Activated naive CD8-positive, alpha-beta T cell treated with anti-CD3 and anti-CD28 coated beads, Interleukin-2, amount 10 ng/mL, durations not matched to agents 7 days and 5 days (primary cell): ENCODE results near the gene NKTR. TPM values are rescaled to one million over a fixed set of nuclear protein-coding genes. Genes with fewer than 3 reads are reported as not detected.

Experiments used
- ATAC-seq: fragments of 150-1000 bp; cut with Tn5 transposase; one replicate; pipeline ENCODE4 v1.10.0; 2021; ENCODE audit warnings: low read depth, moderate library complexity
- POLR2A ChIA-PET: fragments of 350-600 bp; sonication (Branson Sonifier 250); formaldehyde crosslinking; loops from one replicate; lab custom pipeline; 2021; ENCODE audit warnings: antibody characterized with exemption; lab: Charles Lee
- DNase-seq: peaks from one replicate; pipeline ENCODE4 v3.0.0; 2021
- H3K27ac Mint-ChIP-seq: one replicate; pipeline ENCODE4 v1.8.0; 2022; ENCODE audit warnings: mild to moderate bottlenecking, mixed read lengths
- H3K27me3 Mint-ChIP-seq: one replicate; pipeline ENCODE4 v1.8.0; 2022; ENCODE audit warnings: mild to moderate bottlenecking, moderate library complexity, mixed read lengths
- H3K36me3 Mint-ChIP-seq: one replicate; pipeline ENCODE4 v1.8.0; 2021; ENCODE audit warnings: mild to moderate bottlenecking, mixed read lengths
- H3K4me1 Mint-ChIP-seq: one replicate; pipeline ENCODE4 v1.8.0; 2021; ENCODE audit warnings: mixed read lengths
- H3K4me3 Mint-ChIP-seq: one replicate; pipeline ENCODE4 v1.8.0; 2022; ENCODE audit warnings: mild to moderate bottlenecking, moderate library complexity, mixed read lengths
- H3K9me3 Mint-ChIP-seq: one replicate; pipeline ENCODE4 v1.8.0; 2021; ENCODE audit warnings: mixed read lengths
- total RNA-seq, 2 experiments: library from RNA; stranded (reverse); gene quantifications; one replicate each; pipeline ENCODE4 v1.2.3, GENCODE V29; 2021

The NKTR gene
- total RNA-seq, 2 experiments from 2014 or later, result 150 to 152 TPM

GRCh38 chr3:42662813-42663535 lies 62.5 kb downstream of the NKTR start:
- no peaks in the 10 kb centered on the region for H3K36me3 Mint-ChIP-seq
- no peaks in the 10 kb centered on the region for H3K9me3 Mint-ChIP-seq
- no peak overlapping the region for H3K27ac Mint-ChIP-seq
- H3K27me3 Mint-ChIP-seq, result no peaks in the 10 kb centered on the region
- ATAC-seq (no peak), DNase-seq (no peak)
- POLR2A ChIA-PET, result interaction anchor here (1.3 kb wide), 1 partner anchor 63 kb away, joined by 3 read pairs; the partner anchor contains the start of gene NKTR
- H3K4me1 Mint-ChIP-seq, result no peaks in the 10 kb centered on the region
- no peak overlapping the region for H3K4me3 Mint-ChIP-seq

DNA sequence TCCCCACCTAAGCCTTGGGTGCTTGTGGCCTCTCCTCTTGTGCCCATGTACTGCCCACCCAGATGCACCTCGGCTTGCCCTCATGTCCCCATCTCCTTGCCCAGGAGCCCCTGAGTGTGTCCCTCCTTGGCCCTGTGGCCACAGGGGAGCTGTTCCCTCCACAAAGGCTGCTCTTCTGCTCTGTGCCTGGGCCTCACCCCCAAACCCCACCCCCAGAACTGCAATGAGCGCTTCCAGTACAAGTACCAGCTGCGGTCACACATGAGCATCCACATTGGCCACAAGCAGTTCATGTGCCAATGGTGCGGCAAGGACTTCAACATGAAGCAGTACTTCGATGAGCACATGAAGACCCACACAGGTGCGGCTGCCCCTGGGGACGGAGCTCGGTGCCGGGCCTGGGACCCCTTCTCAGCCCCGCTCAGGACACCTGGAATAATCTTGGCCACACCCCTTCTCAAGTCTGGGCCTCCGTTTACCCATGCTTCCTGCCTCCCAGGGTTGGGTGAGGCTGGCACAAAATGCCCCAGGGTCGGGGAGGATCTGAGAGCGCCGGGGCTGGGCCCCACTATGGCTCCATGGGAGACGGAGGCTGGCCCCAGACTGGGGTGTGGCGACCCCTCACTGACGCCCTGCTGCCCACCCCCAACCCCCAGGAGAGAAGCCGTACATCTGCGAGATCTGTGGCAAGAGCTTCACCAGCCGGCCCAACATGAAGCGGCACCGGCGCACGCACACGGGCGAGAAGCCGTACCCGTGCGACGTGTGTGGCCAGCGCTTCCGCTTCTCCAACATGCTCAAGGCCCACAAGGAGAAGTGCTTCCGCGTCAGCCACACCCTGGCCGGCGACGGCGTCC lies 63.3 kb downstream of the NKTR start:
- POLR2A ChIA-PET, result no interaction called here
- no peaks in the 10 kb centered on the region for H3K9me3 Mint-ChIP-seq
- no peak for DNase-seq
- no peaks in the 10 kb centered on the region for H3K36me3 Mint-ChIP-seq
- no peak for ATAC-seq
- no peak overlapping the region for H3K4me3 Mint-ChIP-seq
- H3K27me3 Mint-ChIP-seq, result no peaks in the 10 kb centered on the region
- no peaks in the 10 kb centered on the region for H3K4me1 Mint-ChIP-seq
- H3K27ac Mint-ChIP-seq, result no peak overlapping the region

DNA sequence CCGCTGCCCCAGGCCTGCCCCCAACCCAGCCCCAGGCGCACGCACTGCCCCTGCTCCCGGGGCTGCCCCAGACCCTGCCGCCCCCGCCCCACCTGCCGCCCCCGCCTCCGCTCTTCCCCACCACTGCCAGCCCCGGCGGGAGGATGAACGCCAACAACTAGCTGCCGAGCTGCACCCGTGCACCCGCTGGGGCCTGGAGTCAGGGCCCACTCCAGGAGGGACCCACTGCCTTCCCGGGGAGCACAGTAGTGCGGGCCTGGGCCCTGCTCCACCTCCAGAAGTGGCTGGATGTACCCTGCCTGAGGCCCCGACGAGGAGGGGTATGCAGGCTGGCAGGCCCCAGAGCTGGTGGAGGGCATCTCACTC lies 63.9 kb downstream of the NKTR start:
- peaks cover 1% of the 10 kb centered on the region for H3K9me3 Mint-ChIP-seq
- no peaks in the 10 kb centered on the region for H3K4me1 Mint-ChIP-seq

GRCh38 chr3:42665050-42665878 lies 64.8 kb downstream of the NKTR start:
- ATAC-seq, result no peak

More for the DNA sequence above, 63.9 kb downstream of the NKTR start:
- Mint-ChIP-seq H3K36me3 (no peaks in the 10 kb centered on the region), H3K4me3 (no peak overlapping the region), H3K27ac (no peak overlapping the region), H3K27me3 (no peaks in the 10 kb centered on the region)
- no peak for DNase-seq
- no peak for ATAC-seq
- POLR2A ChIA-PET, result no interaction called here

DNA sequence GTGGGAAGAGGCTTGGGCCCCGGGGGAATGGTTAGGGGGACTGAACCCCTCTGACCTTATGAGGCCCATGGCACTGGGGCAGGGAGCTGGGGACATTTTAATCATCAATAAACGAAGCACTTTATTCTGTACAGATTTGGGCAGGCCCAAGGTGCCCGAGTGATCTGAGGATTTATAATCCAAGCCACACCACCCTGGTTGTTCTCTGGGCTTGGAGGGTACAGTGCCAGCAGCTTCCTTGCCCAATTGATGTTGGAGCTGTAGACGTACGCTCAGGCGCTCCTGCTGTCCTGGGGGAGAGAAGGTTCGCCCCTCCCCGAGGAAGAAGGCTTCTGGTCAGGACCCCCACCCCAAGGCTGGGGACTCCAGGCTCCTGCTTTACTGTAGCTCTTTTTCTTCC lies 65.5 kb downstream of the NKTR start:
- POLR2A ChIA-PET, result no interaction called here
- Mint-ChIP-seq H3K27me3 (no peaks in the 10 kb centered on the region), H3K9me3 (peaks cover 1% of the 10 kb centered on the region), H3K36me3 (no peaks in the 10 kb centered on the region), H3K4me1 (no peaks in the 10 kb centered on the region), H3K4me3 (no peak overlapping the region), H3K27ac (no peak overlapping the region)
- ATAC-seq (no peak), DNase-seq (no peak)

More at GRCh38 chr3:42665050-42665878, 64.8 kb downstream of the NKTR start:
- no peaks in the 10 kb centered on the region for H3K36me3 Mint-ChIP-seq
- H3K4me3 Mint-ChIP-seq, result no peak overlapping the region
- H3K27ac Mint-ChIP-seq, result no peak overlapping the region
- POLR2A ChIA-PET, result no interaction called here
- DNase-seq, result no peak
- H3K27me3 Mint-ChIP-seq, result no peaks in the 10 kb centered on the region
- peaks cover 1% of the 10 kb centered on the region for H3K9me3 Mint-ChIP-seq
- H3K4me1 Mint-ChIP-seq, result no peaks in the 10 kb centered on the region

GRCh38 chr3:42666577-42666998 lies 66.1 kb downstream of the NKTR start:
- Mint-ChIP-seq H3K4me3 (no peak overlapping the region), H3K4me1 (no peaks in the 10 kb centered on the region), H3K27ac (no peak overlapping the region), H3K9me3 (peaks cover 1% of the 10 kb centered on the region), H3K36me3 (no peaks in the 10 kb centered on the region), H3K27me3 (no peaks in the 10 kb centered on the region)
- no peak for ATAC-seq
- POLR2A ChIA-PET, result no interaction called here
- DNase-seq, result no peak

- DNase-seq (no peak), ATAC-seq (no peak)
- H3K4me1 Mint-ChIP-seq, result no peaks in the 10 kb centered on the region
- no peaks in the 10 kb centered on the region for H3K36me3 Mint-ChIP-seq
- no peak overlapping the region for H3K4me3 Mint-ChIP-seq
- no peak overlapping the region for H3K27ac Mint-ChIP-seq
- POLR2A ChIA-PET, result no interaction called here
- peaks cover 1% of the 10 kb centered on the region for H3K9me3 Mint-ChIP-seq
- no peaks in the 10 kb centered on the region for H3K27me3 Mint-ChIP-seq
These were observed 66.6 kb downstream of the NKTR start for GRCh38 chr3:42667096-42667522.

DNA sequence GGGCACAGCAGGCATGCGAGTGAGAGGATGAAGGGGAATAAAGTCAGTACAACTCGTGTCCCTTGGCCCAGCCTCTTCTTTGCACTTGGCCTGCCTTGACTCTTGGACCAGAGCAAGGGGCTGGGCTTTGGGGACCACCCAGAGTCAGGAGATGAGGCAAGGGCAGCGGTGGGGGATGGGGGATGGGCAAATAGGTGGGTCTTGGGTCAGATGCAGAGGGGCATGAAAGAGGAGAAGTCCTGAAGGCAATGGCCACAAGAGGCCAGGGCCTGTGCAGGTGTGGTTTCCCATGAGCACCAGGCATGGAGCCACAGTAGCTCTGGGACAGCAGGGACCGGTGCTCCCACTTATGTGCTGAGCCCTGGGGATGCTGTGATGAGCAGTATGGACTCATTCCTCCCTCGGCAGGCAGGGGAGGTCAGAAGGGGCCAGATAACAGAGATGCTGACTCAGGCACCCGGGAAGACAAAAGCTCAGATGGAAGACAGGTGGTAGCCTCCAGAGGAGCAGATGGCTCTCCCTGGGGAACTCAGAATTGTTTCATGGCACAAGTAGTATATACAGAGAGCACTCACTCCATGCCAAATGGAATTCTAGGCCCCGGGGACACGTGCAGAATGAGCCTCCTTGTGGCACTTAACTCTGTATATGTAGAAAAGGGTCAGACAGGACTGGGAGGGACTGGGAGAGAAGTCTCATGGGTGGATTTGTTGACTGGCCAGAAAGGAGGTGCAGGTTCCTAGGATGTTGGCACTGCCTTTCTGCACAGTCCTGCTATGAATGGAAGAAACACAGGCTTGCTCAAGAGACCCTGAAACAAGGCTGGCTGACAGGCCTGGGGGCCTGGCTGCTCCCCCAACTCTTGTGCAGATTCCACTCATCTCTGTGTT lies 67.3 kb downstream of the NKTR start:
- Mint-ChIP-seq H3K9me3 (peaks cover 1% of the 10 kb centered on the region), H3K4me3 (no peak overlapping the region), H3K27ac (no peak overlapping the region), H3K4me1 (no peaks in the 10 kb centered on the region), H3K36me3 (no peaks in the 10 kb centered on the region), H3K27me3 (no peaks in the 10 kb centered on the region)
- DNase-seq (no peak), ATAC-seq (no peak)
- POLR2A ChIA-PET, result no interaction called here

DNA sequence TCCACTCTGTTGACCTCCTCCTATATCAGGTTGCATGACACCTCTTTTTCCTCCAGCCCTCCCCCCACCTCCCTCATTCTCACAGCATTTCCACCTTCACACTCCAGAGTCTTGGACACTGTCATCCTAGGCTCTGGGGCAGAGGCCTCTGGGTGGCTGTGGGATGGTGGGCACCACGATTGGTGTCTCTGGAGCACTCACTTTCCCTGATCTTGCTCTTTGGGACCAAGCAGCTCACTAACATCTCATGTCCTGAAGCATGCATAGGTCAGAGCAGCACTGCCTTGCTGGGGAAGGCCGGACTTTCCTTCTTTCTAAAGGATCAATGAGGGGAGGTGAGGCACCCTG lies 67.9 kb downstream of the NKTR start:
- ATAC-seq (no peak), DNase-seq (no peak)
- Mint-ChIP-seq H3K4me1 (no peaks in the 10 kb centered on the region), H3K27me3 (no peaks in the 10 kb centered on the region), H3K36me3 (no peaks in the 10 kb centered on the region), H3K27ac (no peak overlapping the region), H3K9me3 (peaks cover 1% of the 10 kb centered on the region), H3K4me3 (no peak overlapping the region)
- POLR2A ChIA-PET, result no interaction called here

GRCh38 chr3:42668793-42669217 lies 68.3 kb downstream of the NKTR start:
- Mint-ChIP-seq H3K27me3 (peaks cover under 1% of the 10 kb centered on the region), H3K4me3 (no peak overlapping the region), H3K4me1 (no peaks in the 10 kb centered on the region), H3K27ac (no peak overlapping the region), H3K36me3 (no peaks in the 10 kb centered on the region), H3K9me3 (peaks cover 1% of the 10 kb centered on the region)
- DNase-seq (no peak), ATAC-seq (no peak)
- POLR2A ChIA-PET, result no interaction called here

GRCh38 chr3:42670051-42670576 lies 69.6 kb downstream of the NKTR start:
- no peak overlapping the region for H3K27ac Mint-ChIP-seq
- no peak overlapping the region for H3K4me3 Mint-ChIP-seq
- POLR2A ChIA-PET, result no interaction called here

DNA sequence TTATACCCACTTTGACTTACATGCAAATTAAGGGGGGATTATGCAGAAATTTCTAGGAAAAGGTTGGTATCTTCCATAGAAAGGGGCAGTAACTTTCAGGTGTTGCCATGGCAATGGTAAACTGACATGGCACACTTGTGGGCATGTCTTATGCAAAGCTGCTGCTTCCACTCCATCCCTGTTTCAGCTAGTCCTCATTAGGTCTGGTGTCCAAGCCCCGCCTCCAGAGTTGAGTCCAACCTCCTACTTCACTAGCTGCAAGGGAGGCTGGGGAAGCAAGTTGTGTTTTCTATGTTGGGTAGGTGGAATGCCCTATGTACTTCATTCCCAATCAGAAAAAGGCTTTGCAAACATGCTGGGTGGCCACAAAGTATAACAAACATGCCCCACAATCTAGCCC lies 70.2 kb downstream of the NKTR start:
- H3K36me3 Mint-ChIP-seq, result no peaks in the 10 kb centered on the region
- H3K4me3 Mint-ChIP-seq, result no peak overlapping the region
- DNase-seq (no peak), ATAC-seq (no peak)
- no peak overlapping the region for H3K27ac Mint-ChIP-seq
- peaks cover 3% of the 10 kb centered on the region for H3K9me3 Mint-ChIP-seq
- no peaks in the 10 kb centered on the region for H3K4me1 Mint-ChIP-seq
- POLR2A ChIA-PET, result no interaction called here
- peaks cover 5% of the 10 kb centered on the region for H3K27me3 Mint-ChIP-seq

More at GRCh38 chr3:42670051-42670576, 69.6 kb downstream of the NKTR start:
- Mint-ChIP-seq H3K27me3 (peaks cover 5% of the 10 kb centered on the region), H3K9me3 (peaks cover 3% of the 10 kb centered on the region), H3K4me1 (no peaks in the 10 kb centered on the region), H3K36me3 (no peaks in the 10 kb centered on the region)
- DNase-seq (no peak), ATAC-seq (no peak)
